Activated effector memory CD4-positive, alpha-beta T cell treated with anti-CD3 and anti-CD28 coated beads, Interleukin-2, amount 50 U/mL, for 16 hours (primary cell): Measurements from ENCODE around the gene BCAS3.

Experiments used
- DNase-seq: peaks from one replicate; pipeline ENCODE4 v3.0.0-alpha.2; 2020

The BCAS3 gene

GRCh38 chr17:61380217-61380835 lies 702.7 kb downstream of the BCAS3 start:
- DNase-seq: no peak

- peak; percentile 47 for DNase-seq
Observed at GRCh38 chr17:61380836-61381525, 703.3 kb downstream of the BCAS3 start.

GRCh38 chr17:61381537-61381936 lies 703.9 kb downstream of the BCAS3 start:
- no peak for DNase-seq

GRCh38 chr17:61382796-61383688 lies 705.4 kb downstream of the BCAS3 start:
- peak; percentile 46 for DNase-seq

GRCh38 chr17:61383689-61384201 lies 706.1 kb downstream of the BCAS3 start:
- DNase-seq: no peak

GRCh38 chr17:61384354-61384691 lies 706.7 kb downstream of the BCAS3 start:
- peak; percentile 45 for DNase-seq

GRCh38 chr17:61384692-61385576 lies 707.3 kb downstream of the BCAS3 start:
- peak; percentile 55 for DNase-seq

GRCh38 chr17:61385577-61386236 lies 708.1 kb downstream of the BCAS3 start:
- DNase-seq: no peak

- no peak for DNase-seq
Observed at GRCh38 chr17:61386251-61386650, 708.6 kb downstream of the BCAS3 start.

- no peak for DNase-seq
Observed at GRCh38 chr17:61387011-61387410, 709.4 kb downstream of the BCAS3 start.

GRCh38 chr17:61387511-61388305 lies 710.1 kb downstream of the BCAS3 start:
- DNase-seq: no peak

- no peak for DNase-seq
Observed at GRCh38 chr17:61388561-61389356, 711.1 kb downstream of the BCAS3 start.

GRCh38 chr17:61389670-61390478 lies 712.2 kb downstream of the BCAS3 start:
- DNase-seq: peak; percentile 79

- DNase-seq: no peak
Observed at GRCh38 chr17:61390479-61390791, 712.8 kb downstream of the BCAS3 start.

- DNase-seq: no peak
Observed at GRCh38 chr17:61391595-61392291, 714.1 kb downstream of the BCAS3 start.

- DNase-seq: no peak
Observed at GRCh38 chr17:61392679-61393078, 715.0 kb downstream of the BCAS3 start.

- no peak for DNase-seq
Observed at GRCh38 chr17:61393550-61393903, 715.9 kb downstream of the BCAS3 start.

GRCh38 chr17:61393904-61394629 lies 716.4 kb downstream of the BCAS3 start:
- DNase-seq: no peak
